Endothelial cell of umbilical vein (primary cell): Measurements from ENCODE around the gene TXN2. TPM values are rescaled to one million over a fixed set of nuclear protein-coding genes. Genes with fewer than 3 reads are reported as not detected.

Experiments used
- BruUV-seq: library from RNA; stranded (reverse); fragments of 400-500 nt; replicated peaks from 2 replicates; lab custom pipeline; 2021; lab: Mats Ljungman, UMichigan
- CTCF ChIA-PET: fragments of 300-600, 350-600 bp; sonication (Branson Sonifier 250); formaldehyde crosslinking; loops from one replicate; lab custom pipeline; 2021; ENCODE audit warnings: antibody characterized with exemption, inconsistent platforms; lab: Charles Lee
- POLR2A ChIA-PET: fragments of 300-600, 350-600 bp; sonication (Branson Sonifier 250); formaldehyde crosslinking; loops from one replicate; lab custom pipeline; 2021; ENCODE audit warnings: antibody characterized with exemption, inconsistent platforms; lab: Charles Lee
- DNase-seq: peaks from one replicate; pipeline ENCODE4 v3.0.0-alpha.2; 2011; ENCODE audit warnings: low read depth, low spot score
- FAIRE-seq: peaks from 2 replicates; lab custom pipeline; 2011; peaks lifted over from hg19 to GRCh38; lab: Jason Lieb, UNC
- H2AFZ ChIP-seq: 2 replicates; pipeline ENCODE4 v1.6.0; 2012; ENCODE audit warnings: low read depth, low read length, control low read depth, inconsistent platforms
- H3K27ac ChIP-seq: 2 replicates; pipeline ENCODE4 v1.5.1; 2011; ENCODE audit warnings: low read depth, mild to moderate bottlenecking, control low read depth, low read length, moderate library complexity; ENCODE audit not compliant: insufficient read depth
- H3K27me3 ChIP-seq, 2 experiments: 2 replicates each; pipeline versions ENCODE4 v1.6.0 to v1.6.1; 2011; ENCODE audit warnings: low read length in 2 of 2, mixed read lengths in 1 of 2; ENCODE audit not compliant: control insufficient read depth in 2 of 2, insufficient read depth in 2 of 2
- H3K36me3 ChIP-seq, 2 experiments: 2 replicates in 1 of 2; 3 replicates in 1 of 2; pipeline ENCODE4 v1.5.1; 2011; ENCODE audit warnings: low read length in 2 of 2, mild to moderate bottlenecking in 1 of 2, moderate library complexity in 1 of 2; ENCODE audit not compliant: control insufficient read depth in 2 of 2, insufficient read depth in 2 of 2; ENCODE audit errors: extremely low read depth in 1 of 2
- H3K4me1 ChIP-seq: 3 replicates; pipeline ENCODE4 v1.5.1; 2011; ENCODE audit warnings: mild to moderate bottlenecking, low read length; ENCODE audit not compliant: control insufficient read depth, insufficient read depth; ENCODE audit errors: extremely low read depth
- H3K4me2 ChIP-seq: 2 replicates; pipeline ENCODE4 v1.6.1; 2011; ENCODE audit warnings: low read length, control low read depth, mixed read lengths; ENCODE audit not compliant: insufficient read depth
- H3K4me3 ChIP-seq, 3 experiments: fragments of 200-600 bp in 1 of 3; sonication (generic), shearing (Covaris generic) in 1 of 3; replicated peaks in 1 of 3; 2 replicates each; pipeline ENCODE4 v1.5.1; 2011 to 2016; ENCODE audit warnings: control low read depth in 3 of 3, low read length in 3 of 3, mild to moderate bottlenecking in 2 of 3, inconsistent platforms in 1 of 3, low read depth in 1 of 3, moderate library complexity in 1 of 3; ENCODE audit not compliant: insufficient read depth in 1 of 3
- H3K79me2 ChIP-seq: 2 replicates; pipeline ENCODE4 v1.6.0; 2012; ENCODE audit warnings: low read length, inconsistent platforms; ENCODE audit not compliant: control insufficient read depth, insufficient read depth
- H3K9ac ChIP-seq: replicated peaks from 2 replicates; pipeline ENCODE3; 2011; ENCODE audit warnings: low read length, control low read depth; ENCODE audit not compliant: insufficient read depth; ENCODE audit errors: extremely low read depth
- H3K9me1 ChIP-seq: replicated peaks from 3 replicates; pipeline ENCODE4 v1.6.0; 2011; ENCODE audit warnings: mild to moderate bottlenecking, low read length; ENCODE audit not compliant: control insufficient read depth, insufficient read depth; ENCODE audit errors: extremely low read depth
- H3K9me3 ChIP-seq: replicated peaks from 2 replicates; pipeline ENCODE4 v1.5.1; 2012; ENCODE audit warnings: low read length, inconsistent platforms; ENCODE audit not compliant: control insufficient read depth, insufficient read depth
- H4K20me1 ChIP-seq: replicated peaks from 2 replicates; pipeline ENCODE3; 2011; ENCODE audit warnings: mild to moderate bottlenecking, low read length; ENCODE audit not compliant: control insufficient read depth, insufficient read depth; ENCODE audit errors: extremely low read depth
- CTCF ChIP-seq, 2 donors: IDR thresholded peaks; 1 replicate in 1 of 2; 2 replicates in 1 of 2; pipeline ENCODE4 v1.5.1; 2011; ENCODE audit warnings: low read length in 2 of 2, mild to moderate bottlenecking in 2 of 2, moderate library complexity in 2 of 2, control low read depth in 1 of 2, inconsistent platforms in 1 of 2, low read depth in 1 of 2; ENCODE audit not compliant: insufficient read depth in 1 of 2; ENCODE audit errors: extremely low read depth in 1 of 2
- EZH2 ChIP-seq: IDR thresholded peaks from 2 replicates; pipeline ENCODE4 v1.6.1; 2012; ENCODE audit warnings: borderline replicate concordance, low read depth, mild to moderate bottlenecking, moderate library complexity, low read length, inconsistent platforms; ENCODE audit not compliant: severe bottlenecking
- FOS ChIP-seq: IDR thresholded peaks from 2 replicates; pipeline ENCODE4 v1.6.1; 2011; ENCODE audit warnings: mild to moderate bottlenecking, low read length, moderate library complexity, borderline replicate concordance; ENCODE audit not compliant: insufficient read depth
- GATA2 ChIP-seq: IDR thresholded peaks from 2 replicates; pipeline ENCODE4 v1.7.0; 2011; ENCODE audit warnings: low read depth, mild to moderate bottlenecking, moderate library complexity, mixed read lengths, low read length; ENCODE audit not compliant: insufficient read length, insufficient read depth
- JUN ChIP-seq: IDR thresholded peaks from 2 replicates; pipeline ENCODE4 v1.6.1; 2011; ENCODE audit warnings: borderline replicate concordance, low read depth; ENCODE audit not compliant: insufficient read length, insufficient read depth
- MAX ChIP-seq: IDR thresholded peaks from 2 replicates; pipeline ENCODE4 v1.6.1; 2011; ENCODE audit not compliant: insufficient read depth, insufficient read length
- MYC ChIP-seq: IDR thresholded peaks from one replicate; pipeline ENCODE4 v1.6.1; 2011; ENCODE audit warnings: mild to moderate bottlenecking, low read depth, low read length
- POLR2A ChIP-seq: IDR thresholded peaks from 2 replicates; pipeline ENCODE4 v1.6.1; 2012; ENCODE audit warnings: low read depth, mild to moderate bottlenecking, control low read depth, low read length
- POLR2AphosphoS5 ChIP-seq: IDR thresholded peaks from 2 replicates; pipeline ENCODE4 v1.6.1; 2012; ENCODE audit warnings: low read depth, mild to moderate bottlenecking, control low read depth, low read length, moderate library complexity; ENCODE audit not compliant: insufficient read depth
- dilution Hi-C: fragments of 300-500 bp; cut with MboI; formaldehyde crosslinking; loops from one replicate; pipeline ENCODE4 v1.15.0; 2019; ENCODE audit warnings: low sequenced_read_pairs; ENCODE audit not compliant: extremely low pct_ligation_motif_present
- intact Hi-C: fragments of 100-400 bp; cut with micrococcal nuclease; formaldehyde crosslinking; loops from one replicate; pipeline ENCODE4 v1.10.0; 2022
- polyA plus RNA-seq, 4 experiments: library from polyadenylated mRNA; depleted of rRNA in 3 of 4; stranded (reverse) in 3 of 4; unstranded in 1 of 4; fragments of >200 nt; gene quantifications; 2 replicates each; pipeline versions ENCODE4 v1.2.1 to v1.2.3, GENCODE V29; 2011 to 2012; ENCODE audit warnings: missing spikeins in 1 of 4
- total RNA-seq: library from RNA; stranded (reverse); gene quantifications from 2 replicates; pipeline ENCODE4 v1.2.3, GENCODE V29; 2021

Gene TXN2
- total and polyA plus RNA-seq, 2 donors (not counting 3 experiments of a cell fraction or from before 2014, with no cell fraction given): 75.9 to 183 TPM

GRCh38 chr22:36470994-36471331 is 10.5 kb downstream of the TXN2 start:
- H4K20me1 ChIP-seq: no peaks in the 10 kb centered on the region
- intact Hi-C loops (loop anchor here (1.0 kb wide), 1 partner anchor 170 kb away; no protein-coding TSS in a partner anchor), dilution Hi-C loops (no loop called here)
- H3K27me3 ChIP-seq: no peaks in the 10 kb centered on the region
- DNase-seq: no peak
- no peak overlapping the region for H3K27ac ChIP-seq
- ChIA-PET CTCF (interaction anchor here (0.6 to 5.3 kb wide), 29 partner anchors 9 to 187 kb away, joined by 3 to 68 read pairs (median 9); partner anchors contain the start of gene MYH9), POLR2A (interaction anchor here (1.1 to 1.6 kb wide), 3 partner anchors 83 to 156 kb away, joined by 3 to 6 read pairs (median 3); partner anchors contain the start of gene MYH9)
- H3K9me3 ChIP-seq: no peaks in the 10 kb centered on the region
- H3K9ac ChIP-seq: no peak overlapping the region
- H2AFZ ChIP-seq: no peak overlapping the region
- peaks cover 30% of the 10 kb centered on the region for H3K4me1 ChIP-seq
- no peak overlapping the region for H3K4me2 ChIP-seq
- H3K9me1 ChIP-seq: no peaks in the 10 kb centered on the region
- FAIRE-seq: no peak
- H3K79me2 ChIP-seq: peaks cover 5% of the 10 kb centered on the region
- no peak overlapping the region for H3K4me3 ChIP-seq
- H3K36me3 ChIP-seq: peaks cover 4 to 20% of the 10 kb centered on the region in 2 experiments
- no TSS peak for BruUV-seq
- TF ChIP-seq POLR2AphosphoS5 (no peak), MAX (no peak), MYC (no peak), CTCF (IDR thresholded peaks at IDR 0.05; ENCODE audit: extremely low read depth in 1 of 2, insufficient read depth in 1 of 2, low read depth in 1 of 2, low read length in 2 of 2) (no peak), GATA2 (no peak), EZH2 (no peak), FOS (no peak), JUN (no peak), POLR2A (no peak)
